BE2C (cell line): ENCODE results near the gene CLCN4.
A peak's percentile ranks its signal among the peaks of the same experiment; 100 is the strongest.

Experiments
- DNase-seq: peaks from one replicate; pipeline ENCODE4 v3.0.0-alpha.2; 2020
- H3K27me3 ChIP-seq: fragments of 250-450 bp; sonication (Bioruptor Pico); 2 replicates; pipeline ENCODE4 v1.5.1; 2020; ENCODE audit warnings: mild to moderate bottlenecking
- H3K36me3 ChIP-seq: fragments of 250-450 bp; sonication (Bioruptor Pico); 2 replicates; pipeline ENCODE4 v1.5.1; 2020; ENCODE audit warnings: mild to moderate bottlenecking
- H3K4me1 ChIP-seq: fragments of 250-450 bp; sonication (Bioruptor Pico); 2 replicates; pipeline ENCODE4 v1.5.1; 2020
- H3K4me3 ChIP-seq: 2 replicates; pipeline ENCODE4 v1.5.1; 2011; ENCODE audit warnings: low read depth, low read length
- H3K9me3 ChIP-seq: fragments of 250-450 bp; sonication (Bioruptor Pico); 2 replicates; pipeline ENCODE4 v1.5.1; 2020
- CTCF ChIP-seq: IDR thresholded peaks from 2 replicates; pipeline ENCODE4 v1.5.1; 2012; ENCODE audit warnings: mild to moderate bottlenecking, low read depth, low read length

The CLCN4 gene

GRCh38 chrX:10119399-10119990, 37.3 kb upstream of the CLCN4 start:
- Histone ChIP-seq H3K27me3 (no peaks in the 10 kb centered on the region), H3K9me3 (no peaks in the 10 kb centered on the region; the same call in 1 of the 2 replicates), H3K4me3 (no peak overlapping the region), H3K36me3 (no peaks in the 10 kb centered on the region), H3K4me1 (no peaks in the 10 kb centered on the region)
- peak; percentile 63 for DNase-seq
- TF ChIP-seq CTCF: peak; percentile 99

- DNase-seq: no peak
- Histone ChIP-seq H3K4me1 (no peaks in the 10 kb centered on the region), H3K36me3 (no peaks in the 10 kb centered on the region), H3K4me3 (no peak overlapping the region), H3K9me3 (no peaks in the 10 kb centered on the region; the same call in 1 of the 2 replicates), H3K27me3 (no peaks in the 10 kb centered on the region)
- TF ChIP-seq CTCF: no peak
These were observed 36.4 kb upstream of the CLCN4 start for GRCh38 chrX:10120331-10120730.

- Histone ChIP-seq H3K4me1 (no peaks in the 10 kb centered on the region), H3K9me3 (no peaks in the 10 kb centered on the region; the same call in 1 of the 2 replicates), H3K27me3 (no peaks in the 10 kb centered on the region), H3K4me3 (no peak overlapping the region), H3K36me3 (no peaks in the 10 kb centered on the region)
- no peak for TF ChIP-seq CTCF
- no peak for DNase-seq
These were observed 35.9 kb upstream of the CLCN4 start for GRCh38 chrX:10120828-10121227.

GRCh38 chrX:10121787-10122186, 35.0 kb upstream of the CLCN4 start:
- Histone ChIP-seq H3K9me3 (no peaks in the 10 kb centered on the region; the same call in 1 of the 2 replicates), H3K4me3 (no peak overlapping the region), H3K36me3 (no peaks in the 10 kb centered on the region), H3K4me1 (no peaks in the 10 kb centered on the region), H3K27me3 (no peaks in the 10 kb centered on the region)
- no peak for DNase-seq
- TF ChIP-seq CTCF: no peak

- H3K9me3 ChIP-seq: no peaks in the 10 kb centered on the region
- H3K27me3 ChIP-seq: no peaks in the 10 kb centered on the region
- no peak for TF ChIP-seq CTCF
- H3K4me1 ChIP-seq: no peaks in the 10 kb centered on the region
- no peak for DNase-seq
- H3K36me3 ChIP-seq: no peaks in the 10 kb centered on the region
- H3K4me3 ChIP-seq: no peak overlapping the region
These were observed 32.1 kb upstream of the CLCN4 start for GRCh38 chrX:10124506-10125247.

GRCh38 chrX:10125248-10125615, 31.5 kb upstream of the CLCN4 start:
- H3K4me3 ChIP-seq: no peak overlapping the region
- no peak for TF ChIP-seq CTCF
- no peaks in the 10 kb centered on the region for H3K9me3 ChIP-seq
- no peak for DNase-seq
- no peaks in the 10 kb centered on the region for H3K4me1 ChIP-seq
- no peaks in the 10 kb centered on the region for H3K27me3 ChIP-seq
- H3K36me3 ChIP-seq: no peaks in the 10 kb centered on the region
